ENCODE data around the gene TCF12.

The TCF12 gene

GRCh38 chr15:57235873-57236272 lies 317.4 kb downstream of the TCF12 start:
- in situ Hi-C loops (cut with MboI; ENCODE audit: low sequenced_read_pairs) = no loop called here

GRCh38 chr15:57236561-57237300 lies 318.3 kb downstream of the TCF12 start:
- in situ Hi-C loops (cut with MboI; ENCODE audit: low sequenced_read_pairs) = no loop called here

GRCh38 chr15:57237301-57237642 lies 318.8 kb downstream of the TCF12 start:
- in situ Hi-C loops (cut with MboI; ENCODE audit: low sequenced_read_pairs) = no loop called here

GRCh38 chr15:57237676-57238075 lies 319.2 kb downstream of the TCF12 start:
- in situ Hi-C loops (cut with MboI; ENCODE audit: low sequenced_read_pairs) = no loop called here

- in situ Hi-C loops (cut with MboI; ENCODE audit: low sequenced_read_pairs) = no loop called here
Measured at GRCh38 chr15:57245130-57245529, 326.7 kb downstream of the TCF12 start.

- in situ Hi-C loops (cut with MboI; ENCODE audit: low sequenced_read_pairs) = no loop called here
Measured at GRCh38 chr15:57245714-57246113, 327.3 kb downstream of the TCF12 start.

GRCh38 chr15:57248074-57248473 lies 329.6 kb downstream of the TCF12 start:
- in situ Hi-C loops (cut with MboI; ENCODE audit: low sequenced_read_pairs) = no loop called here

GRCh38 chr15:57251308-57251707 lies 332.9 kb downstream of the TCF12 start:
- in situ Hi-C loops (cut with MboI; ENCODE audit: low sequenced_read_pairs) = no loop called here

GRCh38 chr15:57251941-57252340 lies 333.5 kb downstream of the TCF12 start:
- in situ Hi-C loops (cut with MboI; ENCODE audit: low sequenced_read_pairs) = no loop called here

- in situ Hi-C loops (cut with MboI; ENCODE audit: low sequenced_read_pairs) = no loop called here
Measured at GRCh38 chr15:57253082-57253481, 334.6 kb downstream of the TCF12 start.

GRCh38 chr15:57253500-57253899 lies 335.1 kb downstream of the TCF12 start:
- in situ Hi-C loops (cut with MboI; ENCODE audit: low sequenced_read_pairs) = no loop called here

- in situ Hi-C loops (cut with MboI; ENCODE audit: low sequenced_read_pairs) = no loop called here
Measured at GRCh38 chr15:57255751-57256341, 337.4 kb downstream of the TCF12 start.

GRCh38 chr15:57256939-57257338 lies 338.5 kb downstream of the TCF12 start:
- in situ Hi-C loops (cut with MboI; ENCODE audit: low sequenced_read_pairs) = no loop called here

GRCh38 chr15:57259568-57260040 lies 341.2 kb downstream of the TCF12 start:
- in situ Hi-C loops (cut with MboI; ENCODE audit: low sequenced_read_pairs) = no loop called here

GRCh38 chr15:57263520-57263919 lies 345.1 kb downstream of the TCF12 start:
- in situ Hi-C loops (cut with MboI; ENCODE audit: low sequenced_read_pairs) = no loop called here

- in situ Hi-C loops (cut with MboI; ENCODE audit: low sequenced_read_pairs) = no loop called here
Measured at GRCh38 chr15:57272771-57273357, 354.4 kb downstream of the TCF12 start.

GRCh38 chr15:57273402-57273801 lies 355.0 kb downstream of the TCF12 start:
- in situ Hi-C loops (cut with MboI; ENCODE audit: low sequenced_read_pairs) = no loop called here

- in situ Hi-C loops (cut with MboI; ENCODE audit: low sequenced_read_pairs) = no loop called here
Measured at GRCh38 chr15:57278439-57278838, 360.0 kb downstream of the TCF12 start.

- in situ Hi-C loops (cut with MboI; ENCODE audit: low sequenced_read_pairs) = no loop called here
Measured at GRCh38 chr15:57280464-57280863, 362.0 kb downstream of the TCF12 start.

- in situ Hi-C loops (cut with MboI; ENCODE audit: low sequenced_read_pairs) = no loop called here
Measured at GRCh38 chr15:57281321-57281720, 362.9 kb downstream of the TCF12 start.

GRCh38 chr15:57282686-57283085 lies 364.2 kb downstream of the TCF12 start:
- in situ Hi-C loops (cut with MboI; ENCODE audit: low sequenced_read_pairs) = no loop called here

- in situ Hi-C loops (cut with MboI; ENCODE audit: low sequenced_read_pairs) = no loop called here
Measured at GRCh38 chr15:57283774-57284503, 365.5 kb downstream of the TCF12 start.

Measured in hTERT RPE-1 (cell line).